ENCODE data around the gene INS. TPM values are rescaled to one million over a fixed set of nuclear protein-coding genes. Genes with fewer than 3 reads are reported as not detected.

INS gene
- total and polyA plus RNA-seq, 2 donors = 0.30 TPM; not detected in 1

- WGBS = 27% methylated on average over 8 of the region's 8 CpGs
- Histone ChIP-seq H3K4me3 (ENCODE audit: low read depth, low read length) (no peak overlapping the region), H3K27ac (ENCODE audit: low read depth) (no peak overlapping the region), H3K4me1 (ENCODE audit: insufficient read depth) (peaks cover 2% of the 10 kb centered on the region), H3K36me3 (ENCODE audit: insufficient read depth) (no peaks in the 10 kb centered on the region)
- DNase-seq (ENCODE audit: extremely low spot score) = no peak
Measured at GRCh38 chr11:2136952-2137201, 24.1 kb downstream of the INS start.

GRCh38 chr11:2136209-2136951 lies 24.6 kb downstream of the INS start:
- DNase-seq (ENCODE audit: extremely low spot score) = no peak
- Histone ChIP-seq H3K27ac (ENCODE audit: low read depth) (no peak overlapping the region), H3K36me3 (ENCODE audit: insufficient read depth) (no peaks in the 10 kb centered on the region), H3K4me1 (ENCODE audit: insufficient read depth) (peaks cover 2% of the 10 kb centered on the region), H3K4me3 (ENCODE audit: low read depth, low read length) (no peak overlapping the region)
- 57% methylated on average over 24 of the region's 24 CpGs for WGBS

- H3K27ac ChIP-seq (ENCODE audit: low read depth) = no peak overlapping the region
- peaks cover 2% of the 10 kb centered on the region for H3K4me1 ChIP-seq (ENCODE audit: insufficient read depth)
- no peak for DNase-seq (ENCODE audit: extremely low spot score)
- WGBS = 85% methylated on average over 14 of the region's 14 CpGs
- no peaks in the 10 kb centered on the region for H3K36me3 ChIP-seq (ENCODE audit: insufficient read depth)
- no peak overlapping the region for H3K4me3 ChIP-seq (ENCODE audit: low read depth, low read length)
Measured at GRCh38 chr11:2135648-2136201, 25.3 kb downstream of the INS start.

GRCh38 chr11:2135018-2135569 lies 25.9 kb downstream of the INS start:
- H3K4me1 ChIP-seq (ENCODE audit: insufficient read depth) = no peaks in the 10 kb centered on the region
- H3K4me3 ChIP-seq (ENCODE audit: low read depth, low read length) = no peak overlapping the region
- WGBS = 84% methylated on average over 26 of the region's 26 CpGs
- H3K27ac ChIP-seq (ENCODE audit: low read depth) = no peak overlapping the region
- no peak for DNase-seq (ENCODE audit: extremely low spot score)
- no peaks in the 10 kb centered on the region for H3K36me3 ChIP-seq (ENCODE audit: insufficient read depth)

- Histone ChIP-seq H3K4me3 (ENCODE audit: low read depth, low read length) (no peak overlapping the region), H3K27ac (ENCODE audit: low read depth) (no peak overlapping the region), H3K4me1 (ENCODE audit: insufficient read depth) (no peaks in the 10 kb centered on the region), H3K36me3 (ENCODE audit: insufficient read depth) (no peaks in the 10 kb centered on the region)
- no peak for DNase-seq (ENCODE audit: extremely low spot score)
- 77% methylated on average over 19 of the region's 19 CpGs for WGBS
Measured at GRCh38 chr11:2134022-2135010, 26.7 kb downstream of the INS start.

GRCh38 chr11:2133241-2134021 lies 27.6 kb downstream of the INS start:
- H3K27ac ChIP-seq (ENCODE audit: low read depth) = no peak overlapping the region
- no peaks in the 10 kb centered on the region for H3K4me1 ChIP-seq (ENCODE audit: insufficient read depth)
- WGBS = 54% methylated on average over 33 of the region's 33 CpGs
- no peak for DNase-seq (ENCODE audit: extremely low spot score)
- H3K36me3 ChIP-seq (ENCODE audit: insufficient read depth) = no peaks in the 10 kb centered on the region
- no peak overlapping the region for H3K4me3 ChIP-seq (ENCODE audit: low read depth, low read length)

- H3K4me3 ChIP-seq (ENCODE audit: low read depth, low read length) = no peak overlapping the region
- 48% methylated on average over 24 of the region's 24 CpGs for WGBS
- no peaks in the 10 kb centered on the region for H3K4me1 ChIP-seq (ENCODE audit: insufficient read depth)
- H3K36me3 ChIP-seq (ENCODE audit: insufficient read depth) = no peaks in the 10 kb centered on the region
- no peak for DNase-seq (ENCODE audit: extremely low spot score)
- no peak overlapping the region for H3K27ac ChIP-seq (ENCODE audit: low read depth)
Measured at GRCh38 chr11:2132874-2133240, 28.2 kb downstream of the INS start.

GRCh38 chr11:2132246-2132645 lies 28.8 kb downstream of the INS start:
- Histone ChIP-seq H3K4me3 (ENCODE audit: low read depth, low read length) (no peak overlapping the region), H3K27ac (ENCODE audit: low read depth) (no peak overlapping the region), H3K4me1 (ENCODE audit: insufficient read depth) (no peaks in the 10 kb centered on the region), H3K36me3 (ENCODE audit: insufficient read depth) (no peaks in the 10 kb centered on the region)
- 75% methylated on average over 6 of the region's 6 CpGs for WGBS
- no peak for DNase-seq (ENCODE audit: extremely low spot score)

- H3K4me3 ChIP-seq (ENCODE audit: low read depth, low read length) = no peak overlapping the region
- no peaks in the 10 kb centered on the region for H3K36me3 ChIP-seq (ENCODE audit: insufficient read depth)
- no peaks in the 10 kb centered on the region for H3K4me1 ChIP-seq (ENCODE audit: insufficient read depth)
- 91% methylated on average over 28 of the region's 28 CpGs for WGBS
- no peak for DNase-seq (ENCODE audit: extremely low spot score)
- H3K27ac ChIP-seq (ENCODE audit: low read depth) = no peak overlapping the region
Measured at GRCh38 chr11:2131371-2132236, 29.4 kb downstream of the INS start.

GRCh38 chr11:2130881-2131352 lies 30.1 kb downstream of the INS start:
- WGBS = 85% methylated on average over 18 of the region's 18 CpGs
- Histone ChIP-seq H3K4me3 (ENCODE audit: low read depth, low read length) (no peak overlapping the region), H3K27ac (ENCODE audit: low read depth) (no peak overlapping the region), H3K36me3 (ENCODE audit: insufficient read depth) (no peaks in the 10 kb centered on the region), H3K4me1 (ENCODE audit: insufficient read depth) (no peaks in the 10 kb centered on the region)
- DNase-seq (ENCODE audit: extremely low spot score) = no peak

- no peaks in the 10 kb centered on the region for H3K36me3 ChIP-seq (ENCODE audit: insufficient read depth)
- no peaks in the 10 kb centered on the region for H3K4me1 ChIP-seq (ENCODE audit: insufficient read depth)
- no peak overlapping the region for H3K27ac ChIP-seq (ENCODE audit: low read depth)
- no peak overlapping the region for H3K4me3 ChIP-seq (ENCODE audit: low read depth, low read length)
- DNase-seq (ENCODE audit: extremely low spot score) = no peak
- 88% methylated on average over 25 of the region's 25 CpGs for WGBS
Measured at GRCh38 chr11:2129699-2130366, 31.2 kb downstream of the INS start.

GRCh38 chr11:2129308-2129698 lies 31.7 kb downstream of the INS start:
- H3K27ac ChIP-seq (ENCODE audit: low read depth) = no peak overlapping the region
- no peaks in the 10 kb centered on the region for H3K36me3 ChIP-seq (ENCODE audit: insufficient read depth)
- 88% methylated on average over 17 of the region's 17 CpGs for WGBS
- no peak for DNase-seq (ENCODE audit: extremely low spot score)
- H3K4me3 ChIP-seq (ENCODE audit: low read depth, low read length) = no peak overlapping the region
- H3K4me1 ChIP-seq (ENCODE audit: insufficient read depth) = no peaks in the 10 kb centered on the region
